ENCODE measurements around the gene UGT1A8. TPM values are rescaled to one million over a fixed set of nuclear protein-coding genes. Genes with fewer than 3 reads are reported as not detected.
"Not testable (repeated sequence)": the region's sequence is repeated elsewhere in the genome, so short reads cannot be mapped to it uniquely, and the experiment has no call there.

The UGT1A8 gene
- total RNA-seq, 1 donor from 2014 or later, result not detected

GRCh38 chr2:233747283-233747544 lies 129.8 kb downstream of the UGT1A8 start:
- no peak for TF ChIP-seq CTCF (IDR thresholded peaks at IDR 0.05)
- Mint-ChIP-seq H3K4me3 (ENCODE audit: unreplicated experiment) (no peak overlapping the region), H3K27ac (ENCODE audit: unreplicated experiment) (no peak overlapping the region), H3K36me3 (ENCODE audit: unreplicated experiment) (no peaks in the 10 kb centered on the region), H3K9me3 (ENCODE audit: unreplicated experiment) (peaks cover 6% of the 10 kb centered on the region), H3K27me3 (ENCODE audit: unreplicated experiment) (peaks cover 57% of the 10 kb centered on the region), H3K4me1 (ENCODE audit: unreplicated experiment) (peaks cover 2% of the 10 kb centered on the region)
- no peak for DNase-seq (ENCODE audit: extremely low spot score, unreplicated experiment)

- H3K4me1 Mint-ChIP-seq (ENCODE audit: unreplicated experiment); H3K27ac Mint-ChIP-seq (ENCODE audit: unreplicated experiment); DNase-seq (ENCODE audit: extremely low spot score, unreplicated experiment); H3K9me3 Mint-ChIP-seq (ENCODE audit: unreplicated experiment); H3K36me3 Mint-ChIP-seq (ENCODE audit: unreplicated experiment); H3K4me3 Mint-ChIP-seq (ENCODE audit: unreplicated experiment): not testable (repeated sequence)
- H3K27me3 Mint-ChIP-seq (ENCODE audit: unreplicated experiment), result peaks cover 61% of the 10 kb centered on the region
Observed at GRCh38 chr2:233750689-233751088, 133.3 kb downstream of the UGT1A8 start.

- not testable (repeated sequence) for H3K4me3 Mint-ChIP-seq (ENCODE audit: unreplicated experiment); H3K4me1 Mint-ChIP-seq (ENCODE audit: unreplicated experiment); H3K27ac Mint-ChIP-seq (ENCODE audit: unreplicated experiment); H3K9me3 Mint-ChIP-seq (ENCODE audit: unreplicated experiment); DNase-seq (ENCODE audit: extremely low spot score, unreplicated experiment); H3K36me3 Mint-ChIP-seq (ENCODE audit: unreplicated experiment)
- H3K27me3 Mint-ChIP-seq (ENCODE audit: unreplicated experiment), result peaks cover 58% of the 10 kb centered on the region
Observed at GRCh38 chr2:233751212-233752009, 134.0 kb downstream of the UGT1A8 start.

GRCh38 chr2:233754872-233755611 lies 137.6 kb downstream of the UGT1A8 start:
- H3K9me3 Mint-ChIP-seq (ENCODE audit: unreplicated experiment), result peaks cover 4% of the 10 kb centered on the region
- H3K4me1 Mint-ChIP-seq (ENCODE audit: unreplicated experiment), result peaks cover 2% of the 10 kb centered on the region
- H3K27me3 Mint-ChIP-seq (ENCODE audit: unreplicated experiment), result peaks cover 31% of the 10 kb centered on the region
- TF ChIP-seq CTCF (IDR thresholded peaks at IDR 0.05), result no peak
- H3K4me3 Mint-ChIP-seq (ENCODE audit: unreplicated experiment), result no peak overlapping the region
- no peaks in the 10 kb centered on the region for H3K36me3 Mint-ChIP-seq (ENCODE audit: unreplicated experiment)
- no peak overlapping the region for H3K27ac Mint-ChIP-seq (ENCODE audit: unreplicated experiment)
- no peak for DNase-seq (ENCODE audit: extremely low spot score, unreplicated experiment)

GRCh38 chr2:233756429-233757081 lies 139.1 kb downstream of the UGT1A8 start:
- no peaks in the 10 kb centered on the region for H3K36me3 Mint-ChIP-seq (ENCODE audit: unreplicated experiment)
- no peak for TF ChIP-seq CTCF (IDR thresholded peaks at IDR 0.05)
- peaks cover 30% of the 10 kb centered on the region for H3K27me3 Mint-ChIP-seq (ENCODE audit: unreplicated experiment)
- no peak for DNase-seq (ENCODE audit: extremely low spot score, unreplicated experiment)
- H3K9me3 Mint-ChIP-seq (ENCODE audit: unreplicated experiment), result no peaks in the 10 kb centered on the region
- no peak overlapping the region for H3K4me3 Mint-ChIP-seq (ENCODE audit: unreplicated experiment)
- H3K4me1 Mint-ChIP-seq (ENCODE audit: unreplicated experiment), result peaks cover 2% of the 10 kb centered on the region
- no peak overlapping the region for H3K27ac Mint-ChIP-seq (ENCODE audit: unreplicated experiment)

- no peaks in the 10 kb centered on the region for H3K4me1 Mint-ChIP-seq (ENCODE audit: unreplicated experiment)
- no peak overlapping the region for H3K27ac Mint-ChIP-seq (ENCODE audit: unreplicated experiment)
- TF ChIP-seq CTCF (IDR thresholded peaks at IDR 0.05), result no peak
- no peak for DNase-seq (ENCODE audit: extremely low spot score, unreplicated experiment)
- no peaks in the 10 kb centered on the region for H3K36me3 Mint-ChIP-seq (ENCODE audit: unreplicated experiment)
- no peak overlapping the region for H3K4me3 Mint-ChIP-seq (ENCODE audit: unreplicated experiment)
- H3K9me3 Mint-ChIP-seq (ENCODE audit: unreplicated experiment), result no peaks in the 10 kb centered on the region
- peaks cover 20% of the 10 kb centered on the region for H3K27me3 Mint-ChIP-seq (ENCODE audit: unreplicated experiment)
Observed at GRCh38 chr2:233758141-233758540, 140.7 kb downstream of the UGT1A8 start.
